Ovary (tissue), 9 donors: ENCODE results near the gene SEC24C. TPM values are rescaled to one million over a fixed set of nuclear protein-coding genes. Genes with fewer than 3 reads are reported as not detected.

Experiments
- DNase-seq, 5 donors: peaks; one replicate each; pipeline ENCODE4 v3.0.0-alpha.2; 2019 to 2020
- H3K27ac ChIP-seq, 2 donors: fragments of 200-600 bp; one replicate each; pipeline versions ENCODE4 v1.5.1 to v1.8.0; 2019 to 2022
- H3K27me3 ChIP-seq: fragments of 200-600 bp; one replicate; pipeline ENCODE4 v1.8.0; 2022
- H3K36me3 ChIP-seq: fragments of 200-600 bp; sonication (generic); one replicate; pipeline ENCODE4 v1.5.1; 2019
- H3K4me1 ChIP-seq: one replicate; pipeline ENCODE4 v1.8.1; 2013; ENCODE audit warnings: mild to moderate bottlenecking, moderate library complexity; ENCODE audit not compliant: insufficient read depth
- H3K4me3 ChIP-seq: fragments of 200-600 bp; sonication (generic); one replicate; pipeline ENCODE4 v1.5.1; 2017
- H3K9me3 ChIP-seq, 2 donors: fragments of 200-600 bp in 1 of 2; sonication (generic) in 1 of 2; one replicate each; pipeline versions ENCODE4 v1.5.1 to v1.8.1; 2013 to 2019; ENCODE audit warnings: mild to moderate bottlenecking in 1 of 2, moderate library complexity in 1 of 2
- EP300 ChIP-seq: sonication (generic); formaldehyde crosslinking; IDR thresholded peaks from one replicate; pipeline ENCODE4 v1.6.1; 2017; ENCODE audit warnings: antibody characterized with exemption
- POLR2A ChIP-seq: fragments of 450-650 bp; IDR thresholded peaks from one replicate; pipeline ENCODE4 v1.6.1; 2017; ENCODE audit warnings: antibody characterized with exemption, mild to moderate bottlenecking, moderate library complexity
- WGBS, 3 donors: extraction: QIAGEN DNeasy Blood & Tissue Kit in 1 of 3; methylation state at CpG; one replicate each; pipeline versions ENCODE4 v1.1.5 to v1.1.7; 2013 to 2017; 5-methylcytosine and 5-hydroxymethylcytosine counted together
- intact Hi-C, 4 donors: fragments of 100-400 bp; cut with DNase I; formaldehyde crosslinking; loops; one replicate each; pipeline versions ENCODE4 v1.11.0 to v1.15.1; 2022 to 2023
- polyA plus RNA-seq, 2 donors: library from polyadenylated mRNA; stranded (reverse); fragments of 200-250 nt in 1 of 2; fragments of 350-450 nt in 1 of 2; fragmentation: Illumina TruSeq in 1 of 2; extraction: RNeasy Lipid Tissue Mini Kit (QIAGEN cat#74804) in 1 of 2; gene quantifications; one replicate each; pipeline ENCODE4 v1.2.3, GENCODE V29; 2013 to 2014
- total RNA-seq, 7 donors: library from RNA; depleted of rRNA in 2 of 7; stranded (reverse); fragments of >200 nt in 2 of 7; fragmentation: NEBNext Ultra II Directional in 3 of 7; extraction: Animal tissue kit (Norgen Biotek cat#: 25700) in 3 of 7; gene quantifications; one replicate each; pipeline versions ENCODE4 v1.1.0 to v1.2.4, GENCODE V29; 2016 to 2023
- TF ChIP-seq, protein P1 (sequence below), 3 donors: fragments of 450-650 bp in 2 of 3; fragments of 200-600 bp in 1 of 3; IDR thresholded peaks; one replicate each; pipeline versions ENCODE4 v1.5.1 to v1.8.0; 2016 to 2022; ENCODE audit warnings: antibody characterized with exemption in 3 of 3, mild to moderate bottlenecking in 1 of 3
- donor health status: DM: no; HTN: no; CAD: no; lungs with moderate emphysema.
- donor health status: DM: no; HTN: no; CAD: no.
- donor health status: Bipolar disorder and iron deficiency.
- donor health status: DM: yes; HTN: yes; CAD: no.
- donor health status: DM: no; HTN: no; CAD: no.
- donor health status: DM: yes; HTN: yes; CAD: no.

Gene SEC24C
- total and polyA plus RNA-seq, 9 donors: 30.3 to 70.4 (median 58.8) TPM

DNA sequence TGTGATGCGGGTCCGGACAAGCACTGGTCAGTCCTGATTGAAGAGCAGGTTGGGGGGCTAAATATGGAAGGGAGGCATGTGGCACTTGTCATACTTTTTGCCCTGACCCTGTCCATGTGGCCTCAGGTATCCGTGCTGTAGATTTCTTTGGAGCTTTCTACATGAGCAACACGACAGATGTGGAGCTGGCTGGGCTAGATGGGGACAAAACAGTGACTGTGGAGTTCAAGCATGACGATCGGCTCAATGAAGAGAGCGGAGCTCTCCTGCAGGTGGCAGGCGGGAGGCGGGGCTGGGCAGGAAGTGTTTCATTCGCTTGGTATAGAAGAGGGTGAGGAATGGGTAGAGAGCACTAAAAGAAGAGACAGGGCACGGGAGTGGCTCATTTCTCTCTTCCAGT is 24.7 kb downstream of the SEC24C start:
- Histone ChIP-seq H3K4me3 (no peak overlapping the region), H3K9me3 (no peaks in the 10 kb centered on the region), H3K4me1 (peaks cover 3% of the 10 kb centered on the region), H3K27me3 (no peaks in the 10 kb centered on the region), H3K36me3 (no peaks in the 10 kb centered on the region), H3K27ac (no peak overlapping the region)
- intact Hi-C loops: no loop called here
- TF ChIP-seq, protein P1, sequence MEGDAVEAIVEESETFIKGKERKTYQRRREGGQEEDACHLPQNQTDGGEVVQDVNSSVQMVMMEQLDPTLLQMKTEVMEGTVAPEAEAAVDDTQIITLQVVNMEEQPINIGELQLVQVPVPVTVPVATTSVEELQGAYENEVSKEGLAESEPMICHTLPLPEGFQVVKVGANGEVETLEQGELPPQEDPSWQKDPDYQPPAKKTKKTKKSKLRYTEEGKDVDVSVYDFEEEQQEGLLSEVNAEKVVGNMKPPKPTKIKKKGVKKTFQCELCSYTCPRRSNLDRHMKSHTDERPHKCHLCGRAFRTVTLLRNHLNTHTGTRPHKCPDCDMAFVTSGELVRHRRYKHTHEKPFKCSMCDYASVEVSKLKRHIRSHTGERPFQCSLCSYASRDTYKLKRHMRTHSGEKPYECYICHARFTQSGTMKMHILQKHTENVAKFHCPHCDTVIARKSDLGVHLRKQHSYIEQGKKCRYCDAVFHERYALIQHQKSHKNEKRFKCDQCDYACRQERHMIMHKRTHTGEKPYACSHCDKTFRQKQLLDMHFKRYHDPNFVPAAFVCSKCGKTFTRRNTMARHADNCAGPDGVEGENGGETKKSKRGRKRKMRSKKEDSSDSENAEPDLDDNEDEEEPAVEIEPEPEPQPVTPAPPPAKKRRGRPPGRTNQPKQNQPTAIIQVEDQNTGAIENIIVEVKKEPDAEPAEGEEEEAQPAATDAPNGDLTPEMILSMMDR (IDR thresholded peaks at IDR 0.05): no peak
- WGBS, 3 donors: 79 to 83% (median 80%) methylated on average over 11 of the region's 11 CpGs
- no peak for DNase-seq

DNA sequence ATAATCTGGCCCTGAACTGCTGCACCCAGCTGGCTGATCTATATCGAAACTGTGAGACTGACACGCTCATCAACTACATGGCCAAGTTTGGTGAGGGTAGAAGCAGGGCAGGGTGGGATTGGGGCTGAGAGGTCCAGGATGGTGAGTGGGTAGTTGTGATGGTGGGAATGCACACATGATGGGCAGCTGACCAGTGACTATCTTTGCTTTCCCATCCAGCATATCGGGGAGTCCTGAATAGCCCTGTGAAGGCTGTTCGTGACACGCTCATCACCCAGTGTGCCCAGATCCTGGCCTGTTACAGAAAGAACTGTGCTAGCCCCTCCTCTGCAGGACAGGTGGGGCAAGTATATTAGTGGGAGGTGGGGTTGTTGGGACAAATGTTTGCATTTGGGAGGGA is 25.2 kb downstream of the SEC24C start:
- 85 to 92% (median 88%) methylated on average over 5 of the region's 5 CpGs for WGBS, 3 donors
- TF ChIP-seq, protein P1 (IDR thresholded peaks at IDR 0.05): no peak
- TF ChIP-seq EP300 (no peak), POLR2A (no peak)
- H3K4me1 ChIP-seq: peaks cover 3% of the 10 kb centered on the region
- no peak overlapping the region for H3K27ac ChIP-seq
- H3K4me3 ChIP-seq: no peak overlapping the region
- H3K27me3 ChIP-seq: no peaks in the 10 kb centered on the region
- H3K36me3 ChIP-seq: no peaks in the 10 kb centered on the region
- no peak for DNase-seq
- no peaks in the 10 kb centered on the region for H3K9me3 ChIP-seq
- intact Hi-C loops: no loop called here

DNA sequence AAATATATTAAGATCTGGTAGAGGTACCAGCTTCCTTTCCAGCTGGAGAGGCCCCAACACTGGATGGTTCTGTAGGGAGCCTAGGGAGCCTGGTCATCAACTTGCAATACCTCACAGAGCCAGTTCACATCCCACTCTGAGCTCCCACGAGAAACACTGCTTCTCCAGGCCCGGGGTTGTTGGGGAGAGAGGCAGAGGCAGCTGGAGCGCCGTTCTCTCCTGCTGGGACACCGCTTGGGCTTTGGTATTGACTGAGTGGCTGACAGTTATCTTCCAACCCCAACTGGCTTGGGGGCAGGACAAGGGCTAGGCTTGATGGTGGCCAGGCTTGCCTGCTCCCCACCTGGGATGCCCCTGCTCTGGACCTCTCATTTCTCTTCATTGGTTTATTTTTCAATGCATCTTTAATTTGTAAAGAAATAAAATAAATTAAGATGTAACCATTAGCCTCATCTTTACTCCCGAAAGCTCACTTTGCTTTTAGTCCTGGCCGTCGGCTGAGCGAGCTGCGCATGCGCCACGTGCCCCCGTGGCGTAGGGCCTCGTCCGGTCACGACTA is 27.6 kb downstream of the SEC24C start:
- H3K9me3 ChIP-seq: no peaks in the 10 kb centered on the region
- H3K4me3 ChIP-seq: peak overlapping the region; percentile 77
- intact Hi-C loops: no loop called here
- TF ChIP-seq, protein P1 (IDR thresholded peaks at IDR 0.05): no peak
- no peak for TF ChIP-seq POLR2A
- no peak for TF ChIP-seq EP300
- no peaks in the 10 kb centered on the region for H3K36me3 ChIP-seq
- peak overlapping the region; percentile 88 to 97 for H3K27ac ChIP-seq
- DNase-seq: peak; percentile 90 to 94 (median 93)
- H3K4me1 ChIP-seq: peaks cover 3% of the 10 kb centered on the region
- 12 to 14% (median 12%) methylated on average over 17 of the region's 17 CpGs for WGBS, 3 donors
- H3K27me3 ChIP-seq: no peaks in the 10 kb centered on the region

DNA sequence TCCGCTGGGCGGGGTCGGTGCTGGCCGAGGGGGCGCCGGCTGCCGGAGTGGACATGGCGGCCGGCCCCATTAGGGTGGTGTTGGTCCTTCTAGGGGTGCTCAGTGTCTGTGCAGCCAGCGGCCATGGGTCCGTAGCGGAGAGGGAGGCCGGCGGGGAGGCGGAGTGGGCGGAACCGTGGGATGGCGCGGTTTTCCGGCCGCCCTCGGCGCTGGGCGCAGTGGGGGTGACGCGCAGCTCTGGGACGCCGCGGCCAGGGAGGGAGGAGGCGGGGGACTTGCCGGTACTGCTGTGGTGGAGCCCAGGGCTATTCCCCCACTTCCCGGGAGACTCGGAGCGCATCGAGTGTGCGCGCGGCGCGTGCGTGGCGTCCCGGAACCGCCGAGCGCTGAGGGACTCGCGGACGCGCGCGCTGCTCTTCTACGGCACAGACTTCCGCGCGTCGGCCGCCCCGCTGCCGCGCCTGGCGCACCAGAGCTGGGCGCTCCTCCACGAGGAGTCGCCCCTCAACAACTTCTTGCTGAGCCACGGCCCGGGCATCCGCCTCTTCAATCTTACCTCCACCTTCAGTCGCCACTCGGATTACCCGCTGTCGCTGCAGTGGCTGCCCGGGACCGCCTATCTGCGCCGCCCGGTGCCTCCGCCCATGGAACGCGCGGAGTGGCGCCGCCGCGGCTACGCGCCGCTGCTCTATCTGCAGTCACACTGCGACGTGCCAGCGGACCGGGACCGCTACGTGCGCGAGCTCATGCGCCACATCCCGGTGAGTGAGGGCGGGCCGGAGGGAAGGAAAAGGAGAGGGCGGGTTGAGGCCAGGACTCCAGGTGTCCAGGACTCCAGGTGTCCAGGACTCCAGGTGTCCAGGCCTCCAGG is 28.3 kb downstream of the SEC24C start:
- WGBS, 3 donors: 1% methylated on average over 51 to 101 of the region's 101 CpGs
- intact Hi-C loops: no loop called here
- Histone ChIP-seq H3K4me1 (peaks cover 3% of the 10 kb centered on the region), H3K9me3 (no peaks in the 10 kb centered on the region), H3K36me3 (no peaks in the 10 kb centered on the region), H3K4me3 (peak overlapping the region; percentile 77), H3K27me3 (no peaks in the 10 kb centered on the region), H3K27ac (peak overlapping the region; percentile 88 to 97)
- peak; percentile 68 to 87 (median 77) for DNase-seq
- TF ChIP-seq EP300: peak; percentile 17
- peak; percentile 71 for TF ChIP-seq POLR2A
- TF ChIP-seq, protein P1 (IDR thresholded peaks at IDR 0.05): peak in 1 of 3 donors; percentile 18
